Immature natural killer cell (primary cell): Measurements from ENCODE around the gene FAM222A. TPM values are rescaled to one million over a fixed set of nuclear protein-coding genes. Genes with fewer than 3 reads are reported as not detected.

Experiments used
- DNase-seq, 3 donors: peaks; one replicate each; pipeline ENCODE4 v3.0.0; 2022; ENCODE audit warnings: mixed read lengths in 1 of 3
- H3K27ac Mint-ChIP-seq, 6 donors: one replicate each; pipeline ENCODE4 v1.8.0; 2020; ENCODE audit warnings: mixed read lengths in 6 of 6, mild to moderate bottlenecking in 5 of 6, inconsistent platforms in 4 of 6, moderate library complexity in 3 of 6
- H3K27me3 Mint-ChIP-seq, 3 donors: one replicate each; pipeline ENCODE4 v1.8.0; 2020 to 2021; ENCODE audit warnings: low read depth in 3 of 3, mild to moderate bottlenecking in 3 of 3, mixed read lengths in 3 of 3, moderate library complexity in 3 of 3, inconsistent platforms in 1 of 3
- H3K36me3 Mint-ChIP-seq, 3 donors: one replicate each; pipeline ENCODE4 v1.8.0; 2020; ENCODE audit warnings: mixed read lengths in 3 of 3, inconsistent platforms in 2 of 3, mild to moderate bottlenecking in 2 of 3
- H3K4me1 Mint-ChIP-seq, 2 donors: one replicate each; pipeline ENCODE4 v1.8.0; 2020; ENCODE audit warnings: inconsistent platforms in 2 of 2, mild to moderate bottlenecking in 2 of 2, mixed read lengths in 2 of 2, moderate library complexity in 1 of 2
- H3K4me3 Mint-ChIP-seq, 5 donors: one replicate each; pipeline ENCODE4 v1.8.0; 2020; ENCODE audit warnings: mild to moderate bottlenecking in 5 of 5, mixed read lengths in 5 of 5, inconsistent platforms in 3 of 5, moderate library complexity in 3 of 5
- H3K9me3 Mint-ChIP-seq, 6 donors: one replicate each; pipeline ENCODE4 v1.8.0; 2020; ENCODE audit warnings: mild to moderate bottlenecking in 6 of 6, mixed read lengths in 6 of 6, inconsistent platforms in 4 of 6, moderate library complexity in 3 of 6
- polyA plus RNA-seq, 3 donors: library from polyadenylated mRNA; unstranded; fragments of 300-500 nt; fragmentation: Illumina TruSeq; gene quantifications; one replicate each; pipeline ENCODE4 v1.2.3, GENCODE V29; 2021

The FAM222A gene
- polyA plus RNA-seq, 3 donors from 2014 or later = 0.20 to 0.49 TPM; not detected in 1

DNA sequence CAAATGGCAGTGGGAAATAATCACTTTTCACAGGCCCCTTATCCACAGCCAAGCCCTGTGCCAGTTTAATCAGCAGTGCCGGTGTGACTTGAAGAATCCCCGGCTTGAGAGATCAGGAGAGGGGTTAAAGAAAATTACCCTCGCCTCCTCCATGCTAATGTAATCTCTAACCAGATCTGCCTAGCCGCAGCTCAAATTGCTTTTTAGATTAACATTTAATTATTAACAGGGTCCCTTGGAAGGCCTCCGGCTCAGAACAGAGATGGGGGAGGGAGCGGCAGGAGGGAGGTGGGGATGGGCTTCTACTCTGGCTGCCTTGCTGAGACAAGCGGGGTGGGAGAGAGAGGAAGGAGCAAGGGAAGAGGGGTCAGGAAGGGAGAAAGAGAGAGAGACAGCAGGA lies 24.0 kb downstream of the FAM222A start:
- Mint-ChIP-seq H3K27me3 (peaks cover 4 to 7% (median 4%) of the 10 kb centered on the region in 3 donors), H3K27ac (no peak overlapping the region), H3K4me3 (no peak overlapping the region), H3K9me3 (no peaks in the 10 kb centered on the region), H3K4me1 (no peaks in the 10 kb centered on the region), H3K36me3 (no peaks in the 10 kb centered on the region)
- DNase-seq = no peak

DNA sequence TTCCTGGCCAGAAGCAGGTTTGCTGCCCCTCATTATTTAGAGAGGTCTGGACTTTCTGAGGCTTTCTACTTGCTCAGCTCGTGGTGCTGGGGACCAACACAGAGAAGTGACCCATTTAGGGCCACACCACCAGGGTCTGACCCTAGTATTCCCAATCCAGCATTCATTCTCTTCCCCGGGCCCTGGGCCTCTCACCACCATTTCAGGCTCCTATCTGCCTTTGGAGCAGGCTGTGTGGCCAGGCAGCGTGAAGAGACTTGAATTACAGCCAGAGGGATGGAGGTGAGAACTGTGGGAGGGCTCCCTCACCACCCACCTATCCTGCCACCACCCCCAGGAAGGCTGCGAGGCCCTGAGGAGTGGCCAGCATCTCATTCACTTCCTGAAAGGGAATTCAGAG lies 24.6 kb downstream of the FAM222A start:
- Mint-ChIP-seq H3K4me3 (no peak overlapping the region), H3K4me1 (no peaks in the 10 kb centered on the region), H3K27me3 (peaks cover 4 to 7% (median 4%) of the 10 kb centered on the region in 3 donors), H3K9me3 (no peaks in the 10 kb centered on the region), H3K36me3 (no peaks in the 10 kb centered on the region), H3K27ac (no peak overlapping the region)
- no peak for DNase-seq

DNA sequence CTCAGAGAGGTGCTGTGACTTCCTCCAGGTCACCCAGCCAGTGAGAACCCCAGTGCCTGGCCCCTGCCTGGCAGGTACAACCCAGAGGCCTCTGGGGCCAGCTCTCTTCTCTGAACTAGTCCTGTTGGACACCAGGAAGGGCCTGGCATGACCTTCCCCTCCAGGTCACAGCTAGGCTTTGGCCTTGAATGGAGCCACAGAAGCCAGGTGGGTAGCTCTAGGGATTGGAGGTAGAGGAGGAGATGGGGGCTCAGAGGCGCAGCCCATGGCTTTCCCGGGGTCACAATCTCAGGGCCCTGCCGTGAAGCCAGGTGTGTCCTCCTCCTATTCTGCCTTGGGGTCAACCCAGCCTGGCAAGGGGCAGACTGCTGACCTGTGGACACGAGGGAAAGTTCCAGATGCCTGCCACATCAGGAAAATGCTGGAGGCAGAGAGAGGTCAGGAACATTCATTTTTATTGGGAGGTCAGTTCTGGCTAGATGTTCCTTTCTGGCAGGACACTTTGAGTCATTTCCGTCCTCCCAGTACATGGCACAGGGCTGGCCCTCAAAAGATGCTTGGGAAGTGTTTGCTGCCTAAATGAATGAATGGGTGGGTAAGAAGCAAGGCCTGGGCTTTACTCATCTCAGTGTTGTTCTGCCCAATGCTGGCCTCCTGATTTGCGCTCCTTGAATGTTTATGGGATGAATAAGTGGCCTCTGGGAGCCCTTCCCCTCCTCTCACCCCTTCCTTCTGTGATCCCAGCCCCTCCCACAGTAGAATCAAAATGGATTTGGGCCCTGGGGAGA lies 25.4 kb downstream of the FAM222A start:
- DNase-seq = no peak
- no peaks in the 10 kb centered on the region for H3K4me1 Mint-ChIP-seq
- H3K36me3 Mint-ChIP-seq = no peaks in the 10 kb centered on the region
- no peak overlapping the region for H3K27ac Mint-ChIP-seq
- H3K27me3 Mint-ChIP-seq = peaks cover 1 to 4% (median 4%) of the 10 kb centered on the region in 3 donors
- no peak overlapping the region for H3K4me3 Mint-ChIP-seq
- H3K9me3 Mint-ChIP-seq = no peaks in the 10 kb centered on the region

DNA sequence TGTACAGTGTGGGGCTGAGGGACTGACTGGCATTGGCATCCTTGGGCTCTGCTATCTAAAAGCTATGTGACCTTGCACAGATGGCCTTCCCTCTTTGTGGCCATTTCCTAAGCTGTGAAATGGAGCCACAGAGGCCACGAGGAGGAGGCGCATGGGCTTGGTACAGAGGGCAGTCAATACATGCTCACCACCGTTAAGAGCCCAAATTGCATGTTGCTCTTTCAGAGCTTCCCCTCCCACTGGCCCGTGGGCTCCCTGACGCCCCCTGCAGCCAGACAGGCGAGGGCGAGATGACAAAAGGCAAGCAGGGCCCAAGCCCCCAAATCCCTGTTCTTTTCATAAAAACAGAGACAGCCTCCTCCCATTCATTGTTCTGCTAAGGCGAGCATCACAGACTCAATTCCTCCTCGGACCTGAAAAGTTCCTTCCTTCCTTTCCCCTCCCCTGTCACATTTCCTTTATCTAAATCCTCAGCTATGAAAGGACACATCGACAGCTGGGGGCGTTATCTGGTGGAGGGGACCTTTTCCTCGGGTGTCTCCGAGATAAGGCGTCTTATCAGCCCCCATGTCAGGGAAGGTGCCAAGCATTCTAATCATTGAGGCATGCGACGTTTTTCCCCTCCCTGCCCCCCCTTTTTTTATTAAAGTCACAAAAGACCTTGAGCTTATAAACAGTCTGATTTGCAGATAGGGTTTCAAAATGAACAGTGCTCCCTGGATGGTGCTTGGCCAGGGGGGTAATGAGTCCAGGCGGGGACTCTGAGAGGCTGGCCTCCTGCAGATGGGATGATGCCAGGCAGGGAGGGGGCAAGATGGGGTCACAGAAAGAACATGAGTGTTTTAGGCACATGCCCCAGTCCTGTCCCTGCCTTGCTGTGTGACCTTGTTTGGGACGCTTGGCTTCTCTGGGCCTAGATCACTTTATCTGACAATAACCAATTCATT lies 26.4 kb downstream of the FAM222A start:
- Mint-ChIP-seq H3K27me3 (peaks cover 0 to 1% (median 1%) of the 10 kb centered on the region in 3 donors), H3K4me3 (no peak overlapping the region), H3K36me3 (no peaks in the 10 kb centered on the region), H3K27ac (no peak overlapping the region), H3K4me1 (no peaks in the 10 kb centered on the region), H3K9me3 (no peaks in the 10 kb centered on the region)
- no peak for DNase-seq

DNA sequence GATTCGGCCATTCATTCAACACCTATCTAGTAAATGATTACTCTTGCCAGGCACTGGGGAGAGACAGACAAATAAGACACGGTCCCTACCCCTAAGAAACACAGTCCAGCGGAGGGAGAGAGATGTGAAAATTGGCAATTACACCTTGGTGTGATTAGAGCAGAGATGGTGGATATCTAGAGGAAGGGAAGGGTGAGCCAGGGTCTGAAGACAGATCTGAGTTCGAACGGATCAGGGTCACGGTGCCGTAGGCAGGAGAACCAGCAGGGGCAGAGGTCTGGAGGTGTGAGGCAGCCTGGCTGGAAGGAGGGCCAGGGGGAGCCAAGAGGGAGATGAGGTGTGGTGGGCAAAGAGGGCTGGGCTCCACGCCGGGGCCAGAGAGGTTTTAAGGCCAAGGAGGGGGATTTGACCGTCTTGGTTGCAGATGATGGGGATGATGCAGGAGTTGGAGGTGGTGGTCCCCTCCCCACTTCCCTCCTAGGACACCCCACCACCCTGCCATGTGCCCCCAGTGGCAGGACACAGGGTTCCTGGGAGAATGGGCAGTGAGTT lies 27.1 kb downstream of the FAM222A start:
- no peaks in the 10 kb centered on the region for H3K4me1 Mint-ChIP-seq
- no peaks in the 10 kb centered on the region for H3K9me3 Mint-ChIP-seq
- H3K27me3 Mint-ChIP-seq = no peaks in the 10 kb centered on the region
- no peaks in the 10 kb centered on the region for H3K36me3 Mint-ChIP-seq
- no peak overlapping the region for H3K4me3 Mint-ChIP-seq
- no peak for DNase-seq
- H3K27ac Mint-ChIP-seq = no peak overlapping the region

DNA sequence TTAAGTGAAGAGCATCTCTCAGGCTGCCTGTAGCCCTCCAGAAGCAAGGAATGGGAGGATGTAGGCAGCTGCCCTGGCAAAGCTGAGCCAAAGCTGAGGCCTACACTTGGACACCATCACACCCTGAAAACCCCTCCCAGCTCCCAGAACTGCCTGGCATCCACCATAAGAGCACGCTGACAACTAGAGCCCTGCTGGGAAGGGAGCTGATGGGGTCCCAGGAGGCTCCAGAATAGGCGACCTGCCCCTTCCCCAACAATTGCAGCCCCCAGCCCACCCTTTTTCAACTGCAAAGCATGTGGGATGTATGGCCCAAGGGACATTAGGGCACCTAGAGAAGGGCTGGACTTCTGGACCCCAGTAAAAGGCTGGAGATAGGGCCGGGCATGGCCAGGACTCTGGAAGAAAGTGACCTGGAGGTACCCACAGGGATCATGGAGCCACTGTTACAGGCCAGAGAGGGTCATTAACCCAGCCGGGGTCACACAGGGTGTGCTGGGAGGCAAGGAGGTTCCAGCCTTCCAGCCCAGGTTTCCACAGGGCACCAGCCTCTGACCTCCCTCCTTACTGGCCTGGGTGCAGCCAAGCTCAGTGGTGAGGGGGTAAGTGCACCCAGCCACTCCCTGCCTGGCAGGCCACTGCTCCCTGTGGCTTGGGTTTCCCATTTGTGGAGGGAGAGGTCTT lies 27.8 kb downstream of the FAM222A start:
- DNase-seq = no peak
- no peaks in the 10 kb centered on the region for H3K9me3 Mint-ChIP-seq
- H3K27me3 Mint-ChIP-seq = no peaks in the 10 kb centered on the region
- no peaks in the 10 kb centered on the region for H3K36me3 Mint-ChIP-seq
- no peaks in the 10 kb centered on the region for H3K4me1 Mint-ChIP-seq
- no peak overlapping the region for H3K4me3 Mint-ChIP-seq
- H3K27ac Mint-ChIP-seq = no peak overlapping the region

DNA sequence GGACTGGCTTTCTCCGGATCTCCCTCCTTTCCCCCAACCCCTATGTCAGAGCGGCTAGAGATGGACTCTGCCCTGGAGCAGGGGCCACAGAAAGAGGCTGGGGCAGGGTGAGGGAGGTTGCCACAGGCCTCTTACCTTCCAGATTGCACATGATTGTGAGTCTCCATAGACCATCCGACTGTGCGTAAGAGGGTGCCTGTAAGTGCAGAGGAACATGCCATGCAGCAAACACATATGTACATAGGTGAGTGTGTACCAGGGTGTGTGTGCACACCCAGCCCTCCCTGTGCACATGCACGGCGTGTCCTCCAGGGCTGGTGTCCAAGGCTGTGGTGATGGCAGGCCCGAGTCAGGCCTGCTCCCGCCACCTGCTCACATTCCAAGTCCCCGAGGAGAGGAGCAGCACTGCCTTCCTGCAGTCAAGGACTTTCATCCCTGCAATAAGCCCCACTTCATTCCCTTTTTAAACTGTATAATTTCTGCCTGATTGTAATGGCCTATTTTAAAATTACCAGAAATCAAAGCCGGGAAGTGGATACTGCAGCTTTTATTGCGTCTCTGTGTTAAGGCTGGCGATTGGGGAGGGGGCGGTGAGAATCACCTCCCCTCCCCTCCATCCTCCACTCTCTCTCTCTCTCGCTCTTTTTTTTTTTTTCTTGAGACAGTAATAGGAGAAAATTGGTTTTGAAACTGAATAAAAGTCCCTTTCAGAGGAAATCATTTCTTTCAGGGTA lies 28.5 kb downstream of the FAM222A start:
- no peak overlapping the region for H3K4me3 Mint-ChIP-seq
- no peaks in the 10 kb centered on the region for H3K9me3 Mint-ChIP-seq
- H3K27ac Mint-ChIP-seq = no peak overlapping the region
- no peaks in the 10 kb centered on the region for H3K36me3 Mint-ChIP-seq
- H3K27me3 Mint-ChIP-seq = no peaks in the 10 kb centered on the region
- no peaks in the 10 kb centered on the region for H3K4me1 Mint-ChIP-seq
- no peak for DNase-seq

DNA sequence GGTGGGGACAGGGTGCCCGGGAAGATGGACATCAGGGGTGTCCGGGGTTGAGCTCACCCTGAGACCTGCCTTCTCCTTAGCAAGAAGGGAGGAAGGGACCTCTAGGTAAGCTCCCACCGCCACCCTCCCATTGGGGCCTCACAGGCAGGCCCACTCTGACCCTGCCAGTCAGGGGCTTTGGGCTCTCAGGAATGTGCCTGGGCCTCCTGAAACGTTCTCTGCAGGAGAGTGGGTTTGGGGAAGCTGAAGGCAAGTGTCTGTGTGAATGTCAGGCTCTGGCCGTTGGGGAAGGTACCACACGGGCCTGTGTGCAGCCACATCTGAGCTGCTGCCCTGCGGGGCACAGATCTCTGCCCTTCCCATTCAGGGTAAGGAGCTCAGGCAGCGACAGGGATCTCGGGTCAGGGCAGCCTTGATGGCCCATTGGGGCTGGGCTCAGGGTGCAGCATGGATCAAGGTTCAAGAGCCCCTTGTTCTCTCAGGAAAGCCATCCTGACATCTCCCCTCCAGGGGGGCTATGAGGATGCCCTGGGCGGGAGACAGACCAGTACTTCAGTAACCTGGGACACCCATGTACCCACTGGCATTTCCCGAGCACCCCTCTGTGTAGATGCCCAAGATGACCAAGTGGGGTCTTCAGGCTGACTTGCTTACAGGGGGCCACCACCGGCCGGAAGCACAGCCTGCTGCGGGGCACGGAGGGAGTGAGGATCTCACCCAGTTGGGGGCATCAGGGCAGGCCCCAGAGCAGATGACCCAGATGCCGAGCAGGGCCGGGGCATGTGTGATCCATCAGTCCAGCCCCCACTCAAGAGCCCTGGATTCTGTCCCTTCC lies 29.7 kb downstream of the FAM222A start:
- Mint-ChIP-seq H3K9me3 (no peaks in the 10 kb centered on the region), H3K36me3 (no peaks in the 10 kb centered on the region), H3K27ac (no peak overlapping the region), H3K27me3 (no peaks in the 10 kb centered on the region), H3K4me1 (no peaks in the 10 kb centered on the region), H3K4me3 (no peak overlapping the region)
- DNase-seq = no peak

DNA sequence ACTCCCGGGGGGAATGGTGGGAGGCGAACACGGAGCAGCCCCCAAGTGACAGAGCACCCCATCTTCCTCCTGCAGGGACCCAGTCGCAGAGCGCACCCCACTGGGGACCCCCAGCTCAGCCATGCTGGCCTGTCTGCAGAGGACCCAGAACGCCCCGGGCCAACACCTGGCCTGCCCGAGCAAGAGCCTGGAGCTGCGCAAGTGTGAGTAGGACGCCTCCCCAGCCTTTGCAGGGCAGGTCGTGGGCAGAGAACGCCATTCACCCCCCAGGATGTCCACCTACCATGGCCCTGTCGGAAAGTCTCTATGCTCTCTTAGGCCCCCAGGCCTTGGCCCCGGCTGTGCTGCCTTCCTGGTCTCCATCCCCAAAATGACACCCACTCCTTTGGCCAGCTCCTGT lies 30.4 kb downstream of the FAM222A start:
- Mint-ChIP-seq H3K27ac (no peak overlapping the region), H3K9me3 (no peaks in the 10 kb centered on the region), H3K36me3 (no peaks in the 10 kb centered on the region), H3K27me3 (no peaks in the 10 kb centered on the region), H3K4me1 (no peaks in the 10 kb centered on the region), H3K4me3 (no peak overlapping the region)
- DNase-seq = no peak

DNA sequence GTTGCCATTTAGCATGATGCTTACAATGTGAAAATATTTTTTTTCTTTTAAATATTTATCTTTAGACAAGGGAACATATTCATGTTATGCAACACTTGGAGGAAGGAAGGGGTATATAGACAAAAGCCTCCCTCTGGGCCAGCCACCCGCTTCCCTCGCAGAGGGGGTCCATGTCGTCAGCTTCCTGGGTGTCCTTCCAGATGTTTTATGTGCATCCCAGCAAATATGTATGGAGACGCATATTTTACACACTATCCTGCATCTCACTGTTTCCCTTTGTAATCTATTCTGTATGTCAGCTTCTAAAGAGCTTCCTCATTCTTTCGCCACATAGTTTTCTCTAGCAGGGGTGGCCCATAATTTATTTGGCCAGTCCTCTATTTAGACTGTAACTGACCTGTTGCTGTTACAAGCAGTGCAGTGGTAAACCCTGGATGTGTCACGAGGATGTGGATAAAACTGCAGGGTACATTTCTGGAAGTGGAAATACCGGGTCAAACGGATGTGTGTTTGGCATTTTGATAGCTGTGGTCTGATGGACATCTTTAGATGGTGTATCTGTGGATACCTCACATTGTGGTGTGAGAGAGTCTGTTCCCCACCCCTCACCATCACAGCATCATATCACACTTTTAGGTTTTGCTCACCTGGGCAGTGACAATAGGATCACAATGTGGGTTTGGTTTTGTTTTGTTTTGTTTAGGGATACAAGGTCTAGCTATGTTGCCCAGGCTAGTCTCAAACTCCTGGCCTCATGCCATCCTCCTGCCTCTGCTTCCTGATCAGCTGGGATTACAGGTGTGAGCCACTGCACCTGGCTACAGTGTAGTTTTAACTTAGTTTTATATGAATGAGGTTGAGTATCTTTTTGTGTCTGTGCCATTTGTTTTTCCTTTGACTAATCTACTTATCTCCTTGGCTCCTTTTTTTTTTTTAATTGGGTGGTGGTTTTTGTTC lies 31.6 kb downstream of the FAM222A start:
- Mint-ChIP-seq H3K27ac (no peak overlapping the region), H3K4me1 (no peaks in the 10 kb centered on the region), H3K27me3 (no peaks in the 10 kb centered on the region), H3K4me3 (no peak overlapping the region), H3K9me3 (no peaks in the 10 kb centered on the region), H3K36me3 (no peaks in the 10 kb centered on the region)
- DNase-seq = no peak

DNA sequence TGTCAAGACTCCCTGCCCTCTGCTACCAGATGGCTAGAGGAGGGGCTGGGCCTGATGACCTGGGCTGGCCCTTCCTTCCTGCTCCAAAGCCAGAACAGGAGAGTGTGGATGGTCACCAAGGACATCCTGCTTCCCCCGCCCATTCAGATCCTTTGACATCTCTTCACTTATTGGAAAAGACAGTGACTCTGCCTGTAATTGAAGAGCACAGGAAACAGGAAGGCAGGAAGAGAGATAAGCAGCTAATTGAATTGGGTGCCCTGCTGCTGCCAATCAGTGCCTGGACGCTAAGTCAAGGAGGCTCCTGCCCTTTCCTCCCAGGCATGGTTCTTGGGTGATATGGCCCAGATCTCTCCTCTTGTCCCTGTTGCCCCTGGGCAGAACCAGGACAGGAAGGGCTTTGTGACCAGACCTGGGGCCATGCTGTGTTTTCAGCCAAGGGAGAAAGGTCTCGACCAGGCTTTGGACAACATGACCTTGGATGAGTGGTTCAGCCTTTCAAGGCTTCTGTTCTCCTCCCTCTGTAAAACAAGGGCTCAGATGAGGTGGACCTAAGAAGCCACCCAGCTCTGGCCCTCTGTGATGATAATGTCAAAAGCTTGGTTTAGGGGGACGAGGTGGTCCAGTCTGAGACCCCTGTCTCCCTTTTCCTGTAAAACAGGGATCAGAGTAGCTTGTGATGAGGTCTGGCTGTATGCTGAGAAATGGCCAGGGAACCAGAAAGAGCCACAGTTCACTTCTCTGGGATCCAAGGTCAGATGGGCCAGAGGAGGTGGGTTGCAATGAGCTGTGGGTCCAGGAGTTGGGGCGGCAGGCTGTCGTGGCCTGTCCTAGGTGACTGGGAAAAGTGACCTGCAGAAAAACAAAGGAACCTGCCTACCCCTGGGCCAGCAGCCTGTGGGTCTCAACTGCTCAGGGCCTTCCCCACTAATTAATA lies 38.8 kb downstream of the FAM222A start:
- Mint-ChIP-seq H3K27ac (no peak overlapping the region), H3K4me3 (no peak overlapping the region), H3K9me3 (peaks cover 3 to 19% (median 16%) of the 10 kb centered on the region in 6 donors), H3K4me1 (no peaks in the 10 kb centered on the region), H3K36me3 (peaks cover 11 to 17% (median 12%) of the 10 kb centered on the region in 3 donors), H3K27me3 (peaks cover 0 to 2% (median 2%) of the 10 kb centered on the region in 3 donors)
- DNase-seq = no peak
